ENCODE data around the gene LASP1NB.

DNA sequence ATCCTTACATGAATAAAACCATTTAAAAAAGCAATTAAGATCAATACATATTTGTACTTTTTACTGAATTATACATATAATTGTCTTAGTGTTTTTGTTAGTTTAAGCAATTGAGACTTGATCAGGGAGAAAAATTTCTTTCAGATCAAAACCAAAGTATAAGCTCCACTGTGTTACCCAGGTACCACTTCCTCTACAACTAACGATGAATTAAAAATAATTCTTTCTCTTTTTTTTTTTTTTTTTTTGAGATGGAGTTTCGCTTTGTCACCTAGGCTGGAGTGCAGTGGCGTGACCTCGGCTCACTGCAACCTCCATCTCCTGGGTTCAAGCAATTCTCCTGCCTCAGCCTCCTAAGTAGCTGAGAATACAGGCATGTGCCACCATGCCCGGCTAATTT is 35.0 kb downstream of the LASP1NB start:
- TF ChIP-seq, protein P1, sequence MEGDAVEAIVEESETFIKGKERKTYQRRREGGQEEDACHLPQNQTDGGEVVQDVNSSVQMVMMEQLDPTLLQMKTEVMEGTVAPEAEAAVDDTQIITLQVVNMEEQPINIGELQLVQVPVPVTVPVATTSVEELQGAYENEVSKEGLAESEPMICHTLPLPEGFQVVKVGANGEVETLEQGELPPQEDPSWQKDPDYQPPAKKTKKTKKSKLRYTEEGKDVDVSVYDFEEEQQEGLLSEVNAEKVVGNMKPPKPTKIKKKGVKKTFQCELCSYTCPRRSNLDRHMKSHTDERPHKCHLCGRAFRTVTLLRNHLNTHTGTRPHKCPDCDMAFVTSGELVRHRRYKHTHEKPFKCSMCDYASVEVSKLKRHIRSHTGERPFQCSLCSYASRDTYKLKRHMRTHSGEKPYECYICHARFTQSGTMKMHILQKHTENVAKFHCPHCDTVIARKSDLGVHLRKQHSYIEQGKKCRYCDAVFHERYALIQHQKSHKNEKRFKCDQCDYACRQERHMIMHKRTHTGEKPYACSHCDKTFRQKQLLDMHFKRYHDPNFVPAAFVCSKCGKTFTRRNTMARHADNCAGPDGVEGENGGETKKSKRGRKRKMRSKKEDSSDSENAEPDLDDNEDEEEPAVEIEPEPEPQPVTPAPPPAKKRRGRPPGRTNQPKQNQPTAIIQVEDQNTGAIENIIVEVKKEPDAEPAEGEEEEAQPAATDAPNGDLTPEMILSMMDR (IDR thresholded peaks at IDR 0.05) = no peak
- TF ChIP-seq POLR2A (IDR thresholded peaks at IDR 0.05) = no peak

Measured in right lobe of liver (tissue), 4 donors.